Caco-2 (cell line): ENCODE measurements around the gene ANKRD44. TPM values are rescaled to one million over a fixed set of nuclear protein-coding genes. Genes with fewer than 3 reads are reported as not detected.

Experiments used
- BruUV-seq: library from RNA; stranded (reverse); fragments of 400-500 nt; replicated peaks from 2 replicates; lab custom pipeline; 2021; lab: Mats Ljungman, UMichigan
- CTCF ChIA-PET: fragments of 300-600 bp; sonication (Branson Sonifier 250); formaldehyde crosslinking; loops from one replicate; lab custom pipeline; 2022; ENCODE audit warnings: antibody characterized with exemption; lab: Charles Lee
- POLR2A ChIA-PET: fragments of 300-600 bp; sonication (Branson Sonifier 250); formaldehyde crosslinking; loops from one replicate; lab custom pipeline; 2022; ENCODE audit warnings: antibody characterized with exemption; lab: Charles Lee
- DNase-seq, 2 experiments: peaks; one replicate each; pipeline versions ENCODE4 v3.0.0 to v3.0.0-alpha.2; 2020 to 2022
- H3K27me3 ChIP-seq: replicated peaks from 2 replicates; pipeline ENCODE4 v1.6.0; 2011; ENCODE audit warnings: low read length; ENCODE audit not compliant: control insufficient read depth, insufficient read depth
- H3K36me3 ChIP-seq: 2 replicates; pipeline ENCODE4 v1.5.1; 2011; ENCODE audit warnings: low read length; ENCODE audit not compliant: control insufficient read depth, insufficient read depth
- H3K4me1 ChIP-seq: fragments of 250-450 bp; sonication (Bioruptor Pico); 2 replicates; pipeline ENCODE4 v1.5.1; 2020; ENCODE audit warnings: mild to moderate bottlenecking
- H3K4me3 ChIP-seq: 2 replicates; pipeline ENCODE4 v1.5.1; 2011; ENCODE audit warnings: low read depth, mild to moderate bottlenecking, control low read depth, low read length
- H3K9me3 ChIP-seq: fragments of 250-450 bp; sonication (Bioruptor Pico); 2 replicates; pipeline ENCODE4 v1.5.1; 2020; ENCODE audit warnings: mild to moderate bottlenecking, moderate library complexity
- H3K27ac Mint-ChIP-seq: one replicate; pipeline ENCODE4 v1.8.0; 2022; ENCODE audit warnings: mixed read lengths; ENCODE audit not compliant: unreplicated experiment
- H3K27me3 Mint-ChIP-seq: one replicate; pipeline ENCODE4 v1.8.0; 2022; ENCODE audit warnings: mixed read lengths; ENCODE audit not compliant: insufficient read depth, unreplicated experiment
- H3K36me3 Mint-ChIP-seq: one replicate; pipeline ENCODE4 v1.8.0; 2022; ENCODE audit warnings: mild to moderate bottlenecking, mixed read lengths; ENCODE audit not compliant: insufficient read depth, unreplicated experiment
- H3K4me1 Mint-ChIP-seq: one replicate; pipeline ENCODE4 v1.8.0; 2022; ENCODE audit warnings: low read depth, mixed read lengths; ENCODE audit not compliant: unreplicated experiment
- H3K4me3 Mint-ChIP-seq: one replicate; pipeline ENCODE4 v1.8.0; 2022; ENCODE audit warnings: mild to moderate bottlenecking, moderate library complexity, mixed read lengths; ENCODE audit not compliant: unreplicated experiment
- H3K9me3 Mint-ChIP-seq: one replicate; pipeline ENCODE4 v1.8.0; 2022; ENCODE audit warnings: mixed read lengths; ENCODE audit not compliant: unreplicated experiment
- CTCF ChIP-seq, 2 experiments: fragments of 200-600 bp in 1 of 2; IDR thresholded peaks; 1 replicate in 1 of 2; 2 replicates in 1 of 2; pipeline versions ENCODE4 v1.5.1 to v1.8.0; 2011 to 2022; ENCODE audit warnings: antibody characterized with exemption in 1 of 2, control low read depth in 1 of 2, inconsistent platforms in 1 of 2, low read depth in 1 of 2, low read length in 1 of 2, mild to moderate bottlenecking in 1 of 2, moderate library complexity in 1 of 2; ENCODE audit not compliant: insufficient read depth in 1 of 2, severe bottlenecking in 1 of 2, unreplicated experiment in 1 of 2
- intact Hi-C: fragments of 100-400 bp; cut with micrococcal nuclease; formaldehyde crosslinking; loops from one replicate; pipeline ENCODE4 v1.10.0; 2022; ENCODE audit not compliant: unreplicated experiment
- total RNA-seq: library from RNA; stranded (reverse); gene quantifications from 2 replicates; pipeline ENCODE4 v1.2.3, GENCODE V29; 2022

The ANKRD44 gene
- total RNA-seq, 1 experiment from 2014 or later = 1.0 TPM

- no peak for TF ChIP-seq CTCF (IDR thresholded peaks at IDR 0.05; ENCODE audit: insufficient read depth in 1 of 2, low read depth in 1 of 2, low read length in 1 of 2, severe bottlenecking in 1 of 2, unreplicated experiment in 1 of 2)
- no peaks in the 10 kb centered on the region for H3K9me3 ChIP-seq
- intact Hi-C loops = no loop called here
- no peaks in the 10 kb centered on the region for H3K36me3 ChIP-seq
- Mint-ChIP-seq H3K27ac (no peak overlapping the region), H3K4me3 (no peak overlapping the region), H3K9me3 (no peaks in the 10 kb centered on the region), H3K27me3 (peaks cover 5% of the 10 kb centered on the region), H3K4me1 (no peaks in the 10 kb centered on the region), H3K36me3 (no peaks in the 10 kb centered on the region)
- no TSS peak for BruUV-seq
- no peaks in the 10 kb centered on the region; the same call in 1 of the 2 replicates for H3K27me3 ChIP-seq
- POLR2A ChIA-PET = no interaction called here
- H3K4me3 ChIP-seq = no peak overlapping the region
- H3K4me1 ChIP-seq = no peaks in the 10 kb centered on the region
- DNase-seq = no peak
- CTCF ChIA-PET = no interaction called here
Observed at GRCh38 chr2:197179744-197180498, 130.7 kb downstream of the ANKRD44 start.

GRCh38 chr2:197176522-197176921 lies 134.1 kb downstream of the ANKRD44 start:
- no peaks in the 10 kb centered on the region for H3K9me3 ChIP-seq
- H3K36me3 Mint-ChIP-seq = no peaks in the 10 kb centered on the region
- ChIA-PET CTCF (no interaction called here), POLR2A (no interaction called here)
- BruUV-seq = no TSS peak
- H3K4me3 Mint-ChIP-seq = no peak overlapping the region
- no peaks in the 10 kb centered on the region for H3K36me3 ChIP-seq
- H3K4me1 Mint-ChIP-seq = no peaks in the 10 kb centered on the region
- intact Hi-C loops = no loop called here
- H3K4me3 ChIP-seq = no peak overlapping the region
- H3K27me3 ChIP-seq = no peaks in the 10 kb centered on the region; the same call in 1 of the 2 replicates
- H3K9me3 Mint-ChIP-seq = no peaks in the 10 kb centered on the region
- H3K27ac Mint-ChIP-seq = no peak overlapping the region
- no peaks in the 10 kb centered on the region for H3K4me1 ChIP-seq
- H3K27me3 Mint-ChIP-seq = peaks cover 4% of the 10 kb centered on the region
- no peak for TF ChIP-seq CTCF (IDR thresholded peaks at IDR 0.05; ENCODE audit: insufficient read depth in 1 of 2, low read depth in 1 of 2, low read length in 1 of 2, severe bottlenecking in 1 of 2, unreplicated experiment in 1 of 2)
- DNase-seq = no peak

GRCh38 chr2:197174539-197175094 lies 136.0 kb downstream of the ANKRD44 start:
- Mint-ChIP-seq H3K4me1 (no peaks in the 10 kb centered on the region), H3K9me3 (no peaks in the 10 kb centered on the region), H3K27me3 (peaks cover 8% of the 10 kb centered on the region), H3K4me3 (no peak overlapping the region), H3K27ac (no peak overlapping the region), H3K36me3 (no peaks in the 10 kb centered on the region)
- no peaks in the 10 kb centered on the region for H3K27me3 ChIP-seq
- no TSS peak for BruUV-seq
- intact Hi-C loops = no loop called here
- no peaks in the 10 kb centered on the region for H3K4me1 ChIP-seq
- no peak overlapping the region for H3K4me3 ChIP-seq
- ChIA-PET POLR2A (no interaction called here), CTCF (no interaction called here)
- TF ChIP-seq CTCF (IDR thresholded peaks at IDR 0.05; ENCODE audit: insufficient read depth in 1 of 2, low read depth in 1 of 2, low read length in 1 of 2, severe bottlenecking in 1 of 2, unreplicated experiment in 1 of 2) = no peak
- no peaks in the 10 kb centered on the region for H3K9me3 ChIP-seq
- no peak for DNase-seq
- no peaks in the 10 kb centered on the region for H3K36me3 ChIP-seq
